NCI-H524 (cell line): ENCODE measurements around the gene ARHGAP1.

Experiments
- DNase-seq, 2 experiments: peaks; one replicate each; lab custom pipeline; 2025; lab: John Stamatoyannopoulos, UW

Gene ARHGAP1

GRCh38 chr11:46640036-46640788 is 60.2 kb downstream of the ARHGAP1 start:
- DNase-seq = no peak

GRCh38 chr11:46639197-46639839 is 61.1 kb downstream of the ARHGAP1 start:
- DNase-seq = no peak

DNA sequence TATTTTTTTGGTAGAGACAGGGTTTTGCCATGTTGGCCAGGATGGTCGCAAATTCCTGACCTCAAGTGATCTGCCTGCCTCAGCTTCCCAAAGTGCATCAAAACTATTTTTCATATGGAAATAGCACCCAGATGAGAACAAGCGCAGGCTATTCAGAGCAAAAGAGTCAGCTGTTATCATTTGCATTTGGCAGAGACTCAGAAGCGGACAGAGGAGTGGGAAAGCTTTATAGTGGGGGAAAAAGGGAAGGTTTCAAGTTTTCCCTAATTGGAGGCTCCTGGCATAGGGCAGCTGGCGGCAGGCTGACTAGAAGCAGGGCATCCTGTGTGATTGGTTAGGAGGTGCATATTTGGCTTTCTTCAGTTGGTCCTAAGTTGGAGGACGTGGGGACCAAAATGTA is 62.9 kb downstream of the ARHGAP1 start:
- DNase-seq = no peak

GRCh38 chr11:46635557-46636139 is 64.8 kb downstream of the ARHGAP1 start:
- DNase-seq = no peak

- no peak for DNase-seq
Observed at GRCh38 chr11:46633291-46634217, 66.9 kb downstream of the ARHGAP1 start.

DNA sequence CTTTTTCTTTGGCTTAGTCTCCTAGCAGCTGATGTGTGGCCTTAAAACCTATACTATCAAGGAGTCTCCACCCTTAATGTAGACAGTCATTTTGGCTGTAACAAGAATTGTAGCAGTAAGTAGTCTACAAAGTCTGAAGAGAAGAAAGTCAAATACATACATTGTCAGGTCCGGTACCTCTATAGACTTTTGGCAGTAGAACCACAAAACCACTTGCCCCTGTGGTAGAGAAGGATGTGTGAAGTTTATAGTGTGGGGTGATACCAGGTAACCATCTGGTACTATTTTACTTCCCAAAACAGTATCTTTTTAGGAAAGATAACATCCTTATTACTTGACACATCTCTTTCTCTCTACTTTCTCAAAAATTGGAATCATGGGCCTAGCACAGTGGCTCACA is 67.9 kb downstream of the ARHGAP1 start:
- no peak for DNase-seq

GRCh38 chr11:46631676-46632075 is 68.7 kb downstream of the ARHGAP1 start:
- no peak for DNase-seq

- no peak for DNase-seq
Observed at GRCh38 chr11:46630237-46630636, 70.2 kb downstream of the ARHGAP1 start.

DNA sequence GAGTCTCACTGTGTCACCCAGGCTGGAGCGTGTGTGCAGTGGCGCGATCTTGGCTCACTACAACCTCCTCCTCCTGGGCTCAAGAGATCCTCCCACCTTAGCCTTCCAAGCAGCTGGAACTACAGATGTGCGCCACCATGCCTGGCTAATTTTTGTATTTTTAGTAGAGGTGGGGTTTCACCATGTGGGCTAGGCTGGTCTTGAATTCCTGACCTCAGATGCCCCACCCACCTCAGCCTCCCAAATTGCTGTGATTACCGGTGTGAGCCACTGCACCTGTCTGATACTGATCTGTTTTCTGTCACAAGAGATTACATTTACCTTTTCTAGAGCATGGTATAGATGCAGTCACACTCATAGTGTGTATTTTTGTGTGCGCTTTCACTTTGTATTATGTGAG is 71.5 kb downstream of the ARHGAP1 start:
- no peak for DNase-seq
